Smooth muscle cell (in vitro differentiated cells): Measurements from ENCODE around the gene RGS7. TPM values are rescaled to one million over a fixed set of nuclear protein-coding genes. Genes with fewer than 3 reads are reported as not detected.

Source experiments
- DNase-seq: peaks from one replicate; lab custom pipeline; 2025; ENCODE audit not compliant: unreplicated experiment; lab: John Stamatoyannopoulos, UW
- H2AFZ ChIP-seq: fragments of 200-600 bp; sonication (generic); 2 replicates; pipeline ENCODE4 v1.6.0; 2016; ENCODE audit warnings: antibody characterized with exemption, low read depth, mild to moderate bottlenecking
- H3F3A ChIP-seq: fragments of 200-600 bp; sonication (generic); 2 replicates; pipeline ENCODE4 v1.6.0; 2017; ENCODE audit warnings: antibody characterized with exemption, low read depth
- H3K27ac ChIP-seq: fragments of 200-600 bp; sonication (generic); 2 replicates; pipeline ENCODE4 v1.5.1; 2016; ENCODE audit warnings: low read depth, mild to moderate bottlenecking
- H3K27me3 ChIP-seq: fragments of 200-600 bp; sonication (generic); 2 replicates; pipeline ENCODE4 v1.6.1; 2016; ENCODE audit warnings: low read depth, mild to moderate bottlenecking
- H3K36me3 ChIP-seq: fragments of 200-600 bp; sonication (generic); 2 replicates; pipeline ENCODE4 v1.5.1; 2016; ENCODE audit warnings: low read depth
- H3K4me1 ChIP-seq: fragments of 200-600 bp; sonication (generic); 2 replicates; pipeline ENCODE4 v1.5.1; 2016; ENCODE audit warnings: low read depth
- H3K4me2 ChIP-seq: fragments of 200-600 bp; sonication (generic); 2 replicates; pipeline ENCODE4 v1.6.0; 2016; ENCODE audit warnings: mild to moderate bottlenecking
- H3K4me3 ChIP-seq: fragments of 200-600 bp; sonication (generic); 2 replicates; pipeline ENCODE4 v1.5.1; 2016; ENCODE audit warnings: mild to moderate bottlenecking
- H3K79me2 ChIP-seq: fragments of 200-600 bp; sonication (generic); 2 replicates; pipeline ENCODE4 v1.6.0; 2016; ENCODE audit warnings: low read depth, mild to moderate bottlenecking
- H3K9ac ChIP-seq: fragments of 200-600 bp; sonication (generic); 2 replicates; pipeline ENCODE4 v1.6.0; 2016; ENCODE audit warnings: low read depth
- H3K9me3 ChIP-seq: fragments of 200-600 bp; sonication (generic); replicated peaks from 2 replicates; pipeline ENCODE4 v1.5.1; 2016; ENCODE audit warnings: low read depth
- H4K20me1 ChIP-seq: fragments of 200-600 bp; sonication (generic); 2 replicates; pipeline ENCODE4 v1.6.0; 2016; ENCODE audit warnings: low read depth
- CTCF ChIP-seq: fragments of 200-600 bp; sonication (generic); IDR thresholded peaks from 2 replicates; pipeline ENCODE4 v1.5.1; 2017; ENCODE audit warnings: borderline replicate concordance, mild to moderate bottlenecking, antibody characterized with exemption; ENCODE audit not compliant: insufficient read depth, poor library complexity, severe bottlenecking
- WGBS: methylation state at CpG from one replicate; pipeline ENCODE4 v1.1.7; 2016; ENCODE audit warnings: low lambda C conversion rate; 5-methylcytosine and 5-hydroxymethylcytosine counted together
- polyA plus RNA-seq: library from polyadenylated mRNA; unstranded; fragments of >200 nt; fragmentation: Nextera tagmentation; extraction: Ambion mirVana; gene quantifications from 2 replicates; pipeline ENCODE4 v1.2.1, GENCODE V29; 2016
- total RNA-seq: library from RNA; depleted of rRNA; stranded (reverse); fragments of >200 nt; gene quantifications from 2 replicates; pipeline ENCODE4 v1.2.3, GENCODE V29; 2014

RGS7 gene
- total and polyA plus RNA-seq, 2 experiments from 2014 or later = 0.16 TPM; not detected in 1

DNA sequence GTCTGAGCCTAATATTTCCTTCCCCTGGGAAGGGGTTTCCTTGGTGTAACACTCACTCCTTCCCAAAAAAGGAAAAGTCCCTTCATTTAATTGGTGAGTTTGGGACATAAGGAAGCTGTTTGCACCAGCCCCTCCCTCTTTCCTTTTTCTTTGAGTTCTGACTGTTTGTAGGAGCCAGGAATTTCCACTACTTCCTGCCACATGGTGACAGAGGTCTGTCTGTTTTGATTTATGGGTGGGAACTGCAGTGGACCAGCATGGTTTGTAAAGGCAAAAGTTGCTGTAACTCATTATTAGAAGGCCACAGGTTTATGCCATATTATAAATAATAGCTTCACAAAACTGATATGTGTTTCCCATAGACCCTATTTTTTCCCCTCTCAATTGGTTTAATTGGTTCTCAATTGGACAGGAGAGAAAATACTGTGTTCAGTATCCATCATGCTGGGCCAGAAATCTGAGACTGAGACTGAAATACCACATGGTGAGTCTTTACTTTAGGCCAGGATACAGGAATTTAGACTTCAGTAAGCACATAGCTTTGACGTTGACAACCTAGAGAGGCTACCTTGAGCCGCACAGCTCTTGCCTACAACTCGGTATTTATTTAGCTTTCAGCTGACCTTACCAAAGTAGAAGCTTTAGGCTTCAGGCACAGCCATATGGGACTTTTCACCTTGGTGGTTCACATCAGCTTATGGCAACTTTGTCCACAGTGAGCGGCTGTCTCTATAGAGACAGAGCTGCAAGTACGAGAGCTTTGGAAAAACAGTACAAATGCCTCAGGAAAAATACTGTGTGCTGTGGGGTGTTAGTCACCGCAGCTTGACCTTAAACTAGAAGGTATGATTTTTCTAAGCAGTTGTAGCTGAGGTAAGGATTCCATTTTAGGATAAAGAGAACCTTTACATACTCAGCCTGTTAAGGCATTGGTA, 40.0 kb upstream of the RGS7 start:
- Histone ChIP-seq H4K20me1 (no peaks in the 10 kb centered on the region), H3K27me3 (no peaks in the 10 kb centered on the region), H3F3A (no peaks in the 10 kb centered on the region), H3K4me3 (no peak overlapping the region), H3K9ac (no peak overlapping the region), H3K4me2 (no peak overlapping the region), H3K36me3 (no peaks in the 10 kb centered on the region), H3K27ac (no peak overlapping the region), H3K4me1 (peaks cover 3% of the 10 kb centered on the region), H3K9me3 (no peaks in the 10 kb centered on the region), H3K79me2 (no peaks in the 10 kb centered on the region), H2AFZ (no peak overlapping the region)
- no peak for DNase-seq
- no peak for TF ChIP-seq CTCF
- WGBS = 67% methylated on average over 6 of the region's 6 CpGs

DNA sequence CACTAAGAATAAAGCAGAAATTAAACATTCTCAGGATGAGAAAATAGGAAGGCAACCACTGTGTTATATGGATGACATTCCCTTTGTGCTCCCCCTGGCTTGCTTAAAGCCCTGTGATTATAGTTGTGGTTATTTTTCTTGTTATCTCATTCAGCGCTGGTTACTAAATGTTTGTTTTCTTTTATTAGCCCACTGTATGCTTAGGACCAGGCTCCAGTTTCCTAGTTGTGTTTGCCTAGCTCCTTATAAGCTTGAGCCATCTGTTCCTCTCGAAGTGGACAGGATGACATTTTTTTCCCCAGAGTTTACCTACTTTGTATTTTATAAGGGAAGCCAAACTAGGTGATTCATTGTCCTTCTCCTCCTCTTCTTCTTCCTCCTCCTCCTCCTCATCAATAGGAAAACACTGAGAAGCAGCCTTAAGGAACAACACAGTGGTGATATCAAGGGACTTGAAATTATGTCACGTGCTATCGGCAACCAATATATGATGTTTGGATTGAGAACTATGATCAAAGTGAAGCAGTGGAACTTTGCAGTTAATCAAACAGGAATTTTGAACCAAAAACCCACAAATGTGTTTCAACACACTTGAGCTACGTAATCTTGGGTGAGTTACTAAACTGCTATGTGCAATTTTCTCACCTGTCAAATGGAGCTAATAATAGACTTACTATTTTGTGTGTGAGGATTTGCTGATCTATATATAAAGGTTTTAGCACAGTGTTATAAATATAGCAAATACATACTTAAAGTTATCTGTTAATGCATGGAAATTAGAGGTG, 35.1 kb upstream of the RGS7 start:
- 74% methylated on average over 5 of the region's 5 CpGs for WGBS

DNA sequence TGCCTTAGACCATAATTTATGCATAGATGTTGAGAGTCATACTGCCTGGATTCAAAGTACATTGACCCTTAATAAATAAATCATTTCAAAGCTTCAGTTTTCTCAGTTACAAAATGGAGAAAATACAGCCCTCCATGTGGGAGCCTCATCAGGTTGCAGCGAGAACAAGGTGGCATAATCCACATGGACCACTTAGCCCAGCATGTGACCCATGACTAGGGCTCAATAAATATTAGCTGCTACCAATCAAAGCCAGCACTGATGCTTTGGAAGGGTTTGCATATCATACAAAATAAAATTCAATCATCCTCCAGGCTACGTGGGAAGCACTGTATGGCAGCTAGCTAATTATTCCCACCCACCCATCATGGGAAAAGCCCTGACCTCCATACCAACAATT, 33.5 kb upstream of the RGS7 start:
- Histone ChIP-seq H3K4me1 (no peaks in the 10 kb centered on the region), H3K36me3 (no peaks in the 10 kb centered on the region), H3K9me3 (no peaks in the 10 kb centered on the region), H3F3A (no peaks in the 10 kb centered on the region), H2AFZ (no peak overlapping the region), H3K27me3 (no peaks in the 10 kb centered on the region), H4K20me1 (no peaks in the 10 kb centered on the region), H3K9ac (no peak overlapping the region), H3K79me2 (no peaks in the 10 kb centered on the region), H3K4me2 (no peak overlapping the region), H3K4me3 (no peak overlapping the region), H3K27ac (no peak overlapping the region)
- 86% methylated on average over 2 of the region's 2 CpGs for WGBS
- DNase-seq = no peak
- no peak for TF ChIP-seq CTCF

More for the DNA sequence above, 35.1 kb upstream of the RGS7 start:
- H2AFZ ChIP-seq = no peak overlapping the region
- no peaks in the 10 kb centered on the region for H3F3A ChIP-seq
- no peak overlapping the region for H3K4me3 ChIP-seq
- no peak overlapping the region for H3K4me2 ChIP-seq
- no peak for DNase-seq
- TF ChIP-seq CTCF = no peak
- no peaks in the 10 kb centered on the region for H3K9me3 ChIP-seq
- H3K9ac ChIP-seq = no peak overlapping the region
- H3K27me3 ChIP-seq = no peaks in the 10 kb centered on the region
- H3K36me3 ChIP-seq = no peaks in the 10 kb centered on the region
- H3K4me1 ChIP-seq = no peaks in the 10 kb centered on the region
- H3K79me2 ChIP-seq = no peaks in the 10 kb centered on the region
- no peaks in the 10 kb centered on the region for H4K20me1 ChIP-seq
- H3K27ac ChIP-seq = no peak overlapping the region
